Keratinocyte (primary cell): Measurements from ENCODE around the gene IFT74. TPM values are rescaled to one million over a fixed set of nuclear protein-coding genes. Genes with fewer than 3 reads are reported as not detected.

Source experiments
- DNase-seq: peaks from one replicate; pipeline ENCODE4 v3.0.0-alpha.2; 2011; ENCODE audit warnings: low read depth, missing footprints, low spot score
- FAIRE-seq: peaks from 2 replicates; lab custom pipeline; 2011; peaks lifted over from hg19 to GRCh38; lab: Jason Lieb, UNC
- H2AFZ ChIP-seq: 2 replicates; pipeline ENCODE4 v1.6.0; 2012; ENCODE audit warnings: low read length, control low read depth, inconsistent platforms; ENCODE audit not compliant: control insufficient read depth
- H3K27ac ChIP-seq: 2 replicates; pipeline ENCODE4 v1.5.1; 2011; ENCODE audit warnings: low read length; ENCODE audit not compliant: control insufficient read depth, insufficient read depth
- H3K27me3 ChIP-seq: 3 replicates; pipeline ENCODE4 v1.6.0; 2011; ENCODE audit warnings: low read length; ENCODE audit not compliant: control insufficient read depth, insufficient read depth; ENCODE audit errors: extremely low read depth
- H3K36me3 ChIP-seq, 2 experiments: 2 replicates in 1 of 2; 3 replicates in 1 of 2; pipeline ENCODE4 v1.5.1; 2011; ENCODE audit warnings: low read length in 2 of 2, mild to moderate bottlenecking in 1 of 2; ENCODE audit not compliant: control insufficient read depth in 2 of 2, insufficient read depth in 2 of 2; ENCODE audit errors: extremely low read depth in 1 of 2
- H3K4me1 ChIP-seq: 3 replicates; pipeline ENCODE4 v1.5.1; 2011; ENCODE audit warnings: low read length; ENCODE audit not compliant: control insufficient read depth, insufficient read depth; ENCODE audit errors: extremely low read depth
- H3K4me2 ChIP-seq: 3 replicates; pipeline ENCODE4 v1.6.0; 2011; ENCODE audit warnings: low read depth, low read length; ENCODE audit not compliant: control insufficient read depth, insufficient read depth; ENCODE audit errors: extremely low read depth
- H3K4me3 ChIP-seq, 3 experiments: fragments of 200-600 bp in 1 of 3; sonication (generic) in 1 of 3; 2 replicates in 2 of 3; 3 replicates in 1 of 3; pipeline ENCODE4 v1.5.1; 2011 to 2016; ENCODE audit warnings: low read length in 3 of 3, mild to moderate bottlenecking in 3 of 3, control low read depth in 2 of 3, inconsistent platforms in 1 of 3, low read depth in 1 of 3, mixed read lengths in 1 of 3, mixed run types in 1 of 3, moderate library complexity in 1 of 3; ENCODE audit not compliant: control insufficient read depth in 2 of 3, insufficient read depth in 2 of 3; ENCODE audit errors: extremely low read depth in 1 of 3
- H3K79me2 ChIP-seq: 2 replicates; pipeline ENCODE4 v1.6.0; 2012; ENCODE audit warnings: low read length; ENCODE audit not compliant: control insufficient read depth, insufficient read depth
- H3K9ac ChIP-seq: 3 replicates; pipeline ENCODE4 v1.6.0; 2011; ENCODE audit warnings: low read length; ENCODE audit not compliant: control insufficient read depth, insufficient read depth; ENCODE audit errors: extremely low read depth
- H3K9me1 ChIP-seq: 3 replicates; pipeline ENCODE4 v1.6.0; 2011; ENCODE audit warnings: low read length; ENCODE audit not compliant: control insufficient read depth, insufficient read depth; ENCODE audit errors: extremely low read depth
- H3K9me3 ChIP-seq: 2 replicates; pipeline ENCODE4 v1.5.1; 2012; ENCODE audit warnings: low read depth, low read length; ENCODE audit not compliant: control insufficient read depth
- H4K20me1 ChIP-seq: 3 replicates; pipeline ENCODE4 v1.6.0; 2011; ENCODE audit warnings: low read length; ENCODE audit not compliant: control insufficient read depth, insufficient read depth; ENCODE audit errors: extremely low read depth
- CTCF ChIP-seq, 3 experiments: IDR thresholded peaks in 1 of 3; conservative IDR thresholded peaks in 1 of 3; optimal IDR thresholded peaks in 1 of 3; 2 replicates in 2 of 3; 3 replicates in 1 of 3; pipeline versions ENCODE3 to v1.5.1; 2011; ENCODE audit warnings: low read length in 3 of 3, mild to moderate bottlenecking in 3 of 3, moderate library complexity in 2 of 3, control low read depth in 1 of 3, inconsistent platforms in 1 of 3; ENCODE audit not compliant: insufficient read depth in 2 of 3; ENCODE audit errors: extremely low read depth in 1 of 3
- EZH2 ChIP-seq: IDR thresholded peaks from one replicate; pipeline ENCODE4 v1.6.1; 2012; ENCODE audit warnings: inconsistent platforms, mild to moderate bottlenecking, low read length, moderate library complexity
- dilution Hi-C: fragments of 300-500 bp; cut with MboI; formaldehyde crosslinking; loops from one replicate; pipeline ENCODE4 v1.7.0; 2020; ENCODE audit warnings: low sequenced_read_pairs; ENCODE audit not compliant: extremely low pct_ligation_motif_present
- polyA plus RNA-seq, 5 experiments: library from polyadenylated mRNA; depleted of rRNA in 3 of 5; stranded (reverse) in 3 of 5; stranded (forward) in 1 of 5; unstranded in 1 of 5; fragments of >200 nt; gene quantifications; 1 replicate in 1 of 5; 2 replicates in 3 of 5; 3 replicates in 1 of 5; pipeline versions ENCODE4 v1.2.1 to v1.2.3, GENCODE V29; 2011 to 2012; ENCODE audit warnings: missing spikeins in 2 of 5, low read depth in 1 of 5, low replicate concordance in 1 of 5

IFT74 gene
- polyA plus RNA-seq, 1 donor (not counting 4 experiments of a cell fraction or from before 2014, with no cell fraction given): 12.9 TPM

- dilution Hi-C loops: no loop called here
- TF ChIP-seq EZH2 (no peak), CTCF (optimal IDR thresholded peaks at IDR 0.05 in 1 of 3, IDR thresholded peaks at IDR 0.05 in 1 of 3, conservative IDR thresholded peaks at IDR 0.05 in 1 of 3; ENCODE audit: extremely low read depth in 1 of 3, insufficient read depth in 2 of 3, low read length in 3 of 3) (no peak)
- H3K79me2 ChIP-seq: no peaks in the 10 kb centered on the region
- FAIRE-seq (no peak), DNase-seq (no peak)
- no peak overlapping the region for H3K9ac ChIP-seq
- H3K4me1 ChIP-seq: no peaks in the 10 kb centered on the region
- H3K27me3 ChIP-seq: no peaks in the 10 kb centered on the region
- H3K9me1 ChIP-seq: no peaks in the 10 kb centered on the region
- H4K20me1 ChIP-seq: no peaks in the 10 kb centered on the region
- H3K9me3 ChIP-seq: no peaks in the 10 kb centered on the region
- no peak overlapping the region for H3K27ac ChIP-seq
- H2AFZ ChIP-seq: no peak overlapping the region
- H3K36me3 ChIP-seq: no peaks in the 10 kb centered on the region
- H3K4me2 ChIP-seq: no peak overlapping the region
- no peak overlapping the region for H3K4me3 ChIP-seq
These were observed 47.3 kb downstream of the IFT74 start for GRCh38 chr9:27003426-27004077.

- dilution Hi-C loops: no loop called here
- Histone ChIP-seq H3K27me3 (no peaks in the 10 kb centered on the region), H2AFZ (no peak within 1 kb of the TSS), H4K20me1 (no peaks in the 10 kb centered on the region), H3K36me3 (no peaks in the 10 kb centered on the region), H3K9me3 (no peaks in the 10 kb centered on the region), H3K4me3 (no peak within 1 kb of the TSS), H3K79me2 (no peaks in the 10 kb centered on the region), H3K4me1 (no peaks in the 10 kb centered on the region), H3K27ac (no peak within 1 kb of the TSS), H3K4me2 (no peak within 1 kb of the TSS), H3K9me1 (no peaks in the 10 kb centered on the region), H3K9ac (no peak within 1 kb of the TSS)
- TF ChIP-seq CTCF (optimal IDR thresholded peaks at IDR 0.05 in 1 of 3, IDR thresholded peaks at IDR 0.05 in 1 of 3, conservative IDR thresholded peaks at IDR 0.05 in 1 of 3; ENCODE audit: extremely low read depth in 1 of 3, insufficient read depth in 2 of 3, low read length in 3 of 3) (no peak), EZH2 (no peak)
- no peak for FAIRE-seq
- no peak for DNase-seq
These were observed 49.3 kb downstream of the IFT74 start, which contains the start of gene LRRC19 for GRCh38 chr9:27005491-27005890. TSS of gene LRRC19 (minus strand) at chr9:27005672. CDS start at chr9:26999694, 5,978 bp downstream.
